Measurements from ENCODE around the gene CXCR6.
"Not testable (repeated sequence)": the region's sequence is repeated elsewhere in the genome, so short reads cannot be mapped to it uniquely, and the experiment has no call there.

DNA sequence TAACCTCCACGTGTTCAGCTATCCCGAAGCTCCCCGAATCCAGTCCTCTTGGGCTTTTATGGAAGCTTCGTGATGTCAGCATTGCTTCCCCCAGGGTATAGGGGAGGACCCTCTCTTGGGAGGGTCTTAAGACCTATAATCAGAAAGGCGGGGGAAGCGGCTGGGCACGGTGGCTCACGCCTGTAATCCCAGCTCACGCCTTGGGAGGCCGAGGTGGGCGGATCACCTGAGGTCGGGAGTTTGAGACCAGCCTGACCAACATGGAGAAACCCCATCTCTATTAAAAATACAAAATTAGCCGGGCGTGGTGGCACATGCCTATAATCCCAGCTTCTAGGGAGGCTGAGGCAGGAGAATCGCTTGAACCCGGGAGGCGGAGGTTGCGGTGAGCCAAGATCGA, 54.2 kb downstream of the CXCR6 start:
- not testable (repeated sequence) for TF ChIP-seq POLR2A, EP300 (IDR thresholded peaks at IDR 0.05)
- TF ChIP-seq, protein P1, sequence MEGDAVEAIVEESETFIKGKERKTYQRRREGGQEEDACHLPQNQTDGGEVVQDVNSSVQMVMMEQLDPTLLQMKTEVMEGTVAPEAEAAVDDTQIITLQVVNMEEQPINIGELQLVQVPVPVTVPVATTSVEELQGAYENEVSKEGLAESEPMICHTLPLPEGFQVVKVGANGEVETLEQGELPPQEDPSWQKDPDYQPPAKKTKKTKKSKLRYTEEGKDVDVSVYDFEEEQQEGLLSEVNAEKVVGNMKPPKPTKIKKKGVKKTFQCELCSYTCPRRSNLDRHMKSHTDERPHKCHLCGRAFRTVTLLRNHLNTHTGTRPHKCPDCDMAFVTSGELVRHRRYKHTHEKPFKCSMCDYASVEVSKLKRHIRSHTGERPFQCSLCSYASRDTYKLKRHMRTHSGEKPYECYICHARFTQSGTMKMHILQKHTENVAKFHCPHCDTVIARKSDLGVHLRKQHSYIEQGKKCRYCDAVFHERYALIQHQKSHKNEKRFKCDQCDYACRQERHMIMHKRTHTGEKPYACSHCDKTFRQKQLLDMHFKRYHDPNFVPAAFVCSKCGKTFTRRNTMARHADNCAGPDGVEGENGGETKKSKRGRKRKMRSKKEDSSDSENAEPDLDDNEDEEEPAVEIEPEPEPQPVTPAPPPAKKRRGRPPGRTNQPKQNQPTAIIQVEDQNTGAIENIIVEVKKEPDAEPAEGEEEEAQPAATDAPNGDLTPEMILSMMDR (IDR thresholded peaks at IDR 0.05) = not testable (repeated sequence)
